ENCODE measurements around the gene ACSL6.
A peak's percentile ranks its signal among the peaks of the same experiment; 100 is the strongest.

Gene ACSL6, protein sequence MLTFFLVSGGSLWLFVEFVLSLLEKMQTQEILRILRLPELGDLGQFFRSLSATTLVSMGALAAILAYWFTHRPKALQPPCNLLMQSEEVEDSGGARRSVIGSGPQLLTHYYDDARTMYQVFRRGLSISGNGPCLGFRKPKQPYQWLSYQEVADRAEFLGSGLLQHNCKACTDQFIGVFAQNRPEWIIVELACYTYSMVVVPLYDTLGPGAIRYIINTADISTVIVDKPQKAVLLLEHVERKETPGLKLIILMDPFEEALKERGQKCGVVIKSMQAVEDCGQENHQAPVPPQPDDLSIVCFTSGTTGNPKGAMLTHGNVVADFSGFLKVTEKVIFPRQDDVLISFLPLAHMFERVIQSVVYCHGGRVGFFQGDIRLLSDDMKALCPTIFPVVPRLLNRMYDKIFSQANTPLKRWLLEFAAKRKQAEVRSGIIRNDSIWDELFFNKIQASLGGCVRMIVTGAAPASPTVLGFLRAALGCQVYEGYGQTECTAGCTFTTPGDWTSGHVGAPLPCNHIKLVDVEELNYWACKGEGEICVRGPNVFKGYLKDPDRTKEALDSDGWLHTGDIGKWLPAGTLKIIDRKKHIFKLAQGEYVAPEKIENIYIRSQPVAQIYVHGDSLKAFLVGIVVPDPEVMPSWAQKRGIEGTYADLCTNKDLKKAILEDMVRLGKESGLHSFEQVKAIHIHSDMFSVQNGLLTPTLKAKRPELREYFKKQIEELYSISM

DNA sequence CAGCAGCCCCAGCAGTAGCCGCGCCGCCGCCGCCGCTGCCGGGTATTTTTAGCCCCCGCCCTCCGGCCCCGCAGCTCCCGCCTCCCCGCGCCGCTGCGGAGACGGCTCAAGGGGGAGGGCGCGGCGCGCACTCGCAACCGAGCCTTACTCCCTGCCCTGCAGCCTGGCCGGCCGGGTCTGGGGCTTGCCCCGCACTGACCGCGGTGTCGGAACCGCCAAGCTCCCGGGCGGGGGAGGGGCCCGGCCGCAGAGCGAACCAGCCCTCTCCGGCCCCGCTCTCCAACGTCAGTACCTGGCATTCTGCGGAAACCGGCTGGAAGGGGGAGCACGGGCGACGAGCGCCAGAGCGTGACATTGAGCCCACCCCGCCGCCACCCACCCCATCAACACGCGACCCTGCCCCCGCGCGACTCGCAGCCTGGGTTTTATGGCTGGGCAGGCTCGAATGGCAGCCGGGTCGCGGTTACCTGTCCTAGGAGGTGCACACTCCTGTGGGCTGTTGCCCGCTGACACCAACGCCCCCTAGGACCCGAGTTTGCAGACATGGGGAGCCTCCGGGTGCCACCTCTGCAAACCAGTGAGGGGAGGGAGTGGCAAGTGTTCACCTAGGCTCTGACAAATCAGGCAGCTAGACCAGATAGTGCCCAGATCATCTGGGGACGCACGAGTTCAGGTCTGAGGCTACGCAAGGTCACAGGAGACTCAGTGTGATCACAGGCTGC lies at the start of gene ACSL6:
Gene ACSL6 (minus strand): TSS at position 37 of the 722 bp plus-strand sequence. CDS start 105 bp downstream, outside the sequence.
- peak; percentile 43 for DNase-seq

GRCh38 chr5:132060501-132061161 lies 49.2 kb upstream of the ACSL6 start, which contains the start of gene IL3:
IL3 (plus strand) TSS chr5:132060655; CDS start chr5:132060707, 52 bp downstream.
- peak; percentile 27 for DNase-seq

DNA sequence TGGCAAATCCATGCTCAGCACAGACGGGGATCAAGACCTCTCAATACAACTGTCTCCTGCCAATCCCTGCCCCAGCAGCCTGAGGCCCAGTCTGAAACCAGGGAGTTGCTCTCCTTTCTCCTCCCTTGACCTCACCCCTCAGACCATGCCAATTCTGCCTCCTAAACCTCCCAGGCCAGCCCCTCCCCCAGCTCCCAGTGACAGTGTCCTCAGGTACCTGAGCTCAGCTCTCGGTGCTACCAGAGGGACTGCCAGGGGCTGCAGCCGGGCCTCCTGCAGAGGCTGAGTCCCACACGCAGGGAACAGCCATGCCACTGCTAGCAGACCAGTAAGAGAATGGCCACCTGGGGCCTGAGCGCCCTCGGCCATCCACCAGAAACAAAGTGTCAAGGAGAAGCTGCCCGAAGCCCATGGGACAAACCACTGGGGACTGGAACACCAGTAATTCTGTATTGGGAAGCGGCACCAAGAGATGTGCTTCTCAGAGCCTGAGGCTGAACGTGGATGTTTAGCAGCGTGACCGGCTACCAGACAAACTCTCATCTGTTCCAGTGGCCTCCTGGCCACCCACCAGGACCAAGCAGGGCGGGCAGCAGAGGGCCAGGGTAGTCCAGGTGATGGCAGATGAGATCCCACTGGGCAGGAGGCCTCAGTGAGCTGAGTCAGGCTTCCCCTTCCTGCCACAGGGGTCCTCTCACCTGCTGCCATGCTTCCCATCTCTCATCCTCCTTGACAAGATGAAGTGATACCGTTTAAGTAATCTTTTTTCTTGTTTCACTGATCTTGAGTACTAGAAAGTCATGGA lies 48.4 kb upstream of the ACSL6 start:
- DNase-seq = peak; percentile 27

- DNase-seq = peak; percentile 30
Measured at GRCh38 chr5:132059043-132059695, 47.7 kb upstream of the ACSL6 start.

DNA sequence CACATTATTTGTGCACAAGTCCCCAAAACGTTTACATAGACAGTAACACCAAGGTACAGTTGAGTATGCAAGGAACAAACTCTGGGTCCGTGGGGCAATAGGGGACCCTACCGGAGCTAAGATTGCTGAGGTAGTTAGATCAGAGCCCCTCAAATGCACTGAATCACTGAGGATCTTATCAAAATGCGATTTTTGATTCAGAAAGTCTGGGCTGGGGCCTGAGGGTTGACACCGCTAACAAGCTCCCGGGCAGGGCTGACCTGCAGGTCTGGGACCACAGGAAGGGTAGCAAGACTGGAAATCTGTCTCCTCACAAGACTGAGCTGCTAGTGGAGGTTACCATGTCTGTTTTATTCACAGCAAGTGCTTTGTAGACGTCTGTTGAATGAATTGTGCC lies 47.2 kb upstream of the ACSL6 start:
- peak; percentile 16 for DNase-seq

DNA sequence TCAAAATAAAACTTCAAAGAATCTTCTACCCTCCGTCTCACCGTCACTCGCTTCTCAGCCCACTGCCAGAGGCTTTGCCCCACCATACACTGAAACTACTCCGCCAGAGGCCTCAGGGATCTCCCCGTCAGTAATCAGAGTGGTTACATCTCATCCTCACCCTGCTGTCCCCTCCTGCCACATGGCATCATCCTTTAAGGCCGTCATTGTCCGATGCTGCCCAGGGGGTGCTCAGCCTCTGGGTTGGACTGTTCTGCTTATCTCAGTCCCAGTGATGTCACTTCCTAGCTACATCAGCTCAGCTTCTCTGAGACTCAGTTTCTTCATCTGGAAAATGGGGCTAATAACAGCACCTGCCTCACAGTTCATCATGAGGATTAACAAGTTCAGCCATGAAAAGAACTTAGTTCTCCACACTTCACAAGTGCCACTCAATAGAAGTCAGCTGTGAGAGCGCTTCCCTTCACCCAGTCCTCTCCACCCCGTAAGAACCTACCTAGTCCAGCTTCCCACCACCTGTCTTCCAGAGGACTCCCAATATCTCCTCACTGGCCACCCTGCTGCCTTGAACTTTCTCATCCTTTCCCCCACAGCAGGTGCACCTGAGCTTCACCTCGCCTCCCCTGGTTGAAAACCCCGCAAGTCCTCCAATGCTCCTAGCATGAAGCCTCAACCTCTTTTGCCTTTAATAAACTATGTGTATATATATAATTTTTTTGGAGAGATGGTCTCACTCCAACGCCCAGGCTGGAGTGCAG lies 46.2 kb upstream of the ACSL6 start:
- DNase-seq = peak; percentile 28

DNA sequence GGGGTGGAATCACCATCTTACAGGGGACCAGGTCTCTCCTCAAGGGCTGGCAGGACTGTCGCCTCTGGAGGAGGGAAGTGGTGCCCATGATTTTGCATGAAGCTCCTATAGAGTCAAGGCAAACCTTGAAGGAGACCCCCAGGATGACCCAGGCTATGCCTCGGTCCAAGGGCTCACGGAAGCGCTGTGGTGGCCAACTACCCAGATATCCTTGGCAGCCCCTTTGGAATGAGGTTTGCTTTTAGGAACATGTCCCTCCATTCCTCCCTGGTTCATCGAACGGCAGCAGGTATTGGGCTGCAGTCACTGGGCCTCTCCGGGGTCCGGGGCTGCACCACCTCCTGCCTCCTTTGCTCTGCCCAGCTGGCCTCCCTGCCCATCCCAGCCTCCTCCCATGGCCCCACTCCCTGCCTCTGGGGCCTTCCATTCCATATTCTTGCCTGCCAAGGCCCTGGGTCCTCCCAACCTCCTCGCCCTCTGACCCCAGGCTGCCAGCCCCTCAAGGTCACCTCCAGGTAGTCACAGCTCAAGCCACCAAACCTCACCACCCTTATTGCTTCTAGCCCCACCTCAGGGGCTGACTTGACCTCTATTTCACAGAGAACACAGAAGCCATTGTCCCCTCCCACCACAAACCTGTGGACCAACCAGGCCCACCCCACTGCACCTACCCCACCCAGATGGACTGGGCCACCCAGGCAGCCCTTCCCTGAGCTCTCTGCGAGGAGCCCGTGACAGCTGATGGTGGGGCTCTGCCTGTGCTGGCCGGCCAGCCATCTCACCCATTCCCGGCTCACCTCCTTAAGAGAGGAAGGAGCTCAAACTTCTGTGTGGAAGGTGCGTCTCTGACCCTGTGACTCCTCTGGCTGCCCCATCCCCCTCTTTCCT lies 45.4 kb upstream of the ACSL6 start:
- peak; percentile 30 for DNase-seq

DNA sequence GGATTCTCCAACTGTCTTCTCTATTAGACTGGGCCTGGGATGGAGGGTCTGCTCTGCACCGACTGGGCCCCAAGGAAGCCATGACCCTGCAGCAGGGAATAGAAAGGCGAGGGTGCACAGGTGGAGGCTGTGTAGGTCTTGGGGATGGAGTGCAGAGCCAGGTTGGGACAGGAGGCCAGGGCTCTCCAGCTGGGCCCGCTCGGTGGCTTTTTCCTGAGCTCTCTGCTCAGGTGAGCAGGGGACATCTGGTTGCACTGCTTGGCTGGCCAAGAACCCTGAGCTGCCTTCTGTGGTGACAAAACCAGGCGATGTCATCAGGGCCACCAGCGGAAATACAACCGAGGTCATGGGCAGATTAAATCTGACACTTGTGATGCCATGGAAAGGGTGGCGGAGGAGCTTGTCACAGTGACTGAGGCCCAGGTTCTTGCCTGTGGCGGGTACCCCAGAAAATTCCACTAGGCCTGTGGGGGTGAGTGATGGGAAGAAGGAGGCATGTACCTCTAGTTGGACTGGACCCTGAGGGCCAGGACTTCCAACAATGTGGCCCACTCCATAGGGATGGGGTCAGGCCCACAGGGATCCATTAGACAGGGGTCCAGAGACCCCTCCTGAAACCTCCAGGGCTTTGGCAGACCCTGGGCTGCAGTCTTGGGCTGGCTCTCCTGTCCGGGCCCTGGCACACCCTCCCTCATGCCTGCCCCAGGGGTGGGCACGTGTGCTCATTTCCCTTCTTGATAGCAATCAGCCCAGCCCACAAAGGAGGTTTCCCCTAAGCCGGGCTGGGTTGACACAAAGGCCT lies 44.6 kb upstream of the ACSL6 start:
- DNase-seq = peak; percentile 31

GRCh38 chr5:132055441-132055807 lies 44.0 kb upstream of the ACSL6 start:
- no peak for DNase-seq

- no peak for DNase-seq
Measured at GRCh38 chr5:132054697-132055440, 43.4 kb upstream of the ACSL6 start.

DNA sequence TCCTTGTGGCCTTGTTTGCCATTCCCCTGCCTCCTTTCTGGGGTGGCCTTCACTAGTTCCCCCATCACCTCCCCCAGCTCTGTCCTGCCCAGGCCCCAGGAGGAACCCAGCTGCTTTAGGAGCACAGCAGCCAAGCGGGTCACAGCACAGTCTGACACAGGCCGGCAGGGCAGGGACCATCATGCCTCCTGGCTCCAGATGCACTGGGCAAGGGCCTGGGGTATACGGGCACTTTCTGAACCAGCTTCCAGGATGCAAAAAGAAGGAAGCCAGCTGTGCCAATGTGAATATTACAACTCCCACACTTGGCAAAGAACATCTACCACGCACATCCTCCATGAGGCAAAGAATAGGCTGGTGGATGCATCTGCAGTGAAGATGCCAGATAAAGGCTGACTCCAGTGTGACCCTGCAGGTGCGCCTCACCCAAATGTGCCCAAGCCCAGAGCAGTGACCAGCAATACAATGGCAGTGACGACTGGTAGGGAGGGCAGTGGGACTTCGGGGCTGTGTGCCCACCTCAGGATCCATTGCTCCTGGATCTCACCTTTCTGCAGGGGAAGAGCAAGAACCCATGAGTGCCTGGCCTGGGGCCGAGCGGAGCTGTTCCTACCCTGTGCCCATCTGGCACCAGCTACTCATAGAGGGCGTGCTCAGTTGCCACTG lies 42.7 kb upstream of the ACSL6 start:
- no peak for DNase-seq

GRCh38 chr5:132053483-132053882 lies 42.0 kb upstream of the ACSL6 start:
- no peak for DNase-seq

GRCh38 chr5:132052520-132052919 lies 41.1 kb upstream of the ACSL6 start:
- DNase-seq = no peak

- no peak for DNase-seq
Measured at GRCh38 chr5:132050661-132051552, 39.4 kb upstream of the ACSL6 start.

GRCh38 chr5:132050136-132050535 lies 38.7 kb upstream of the ACSL6 start:
- DNase-seq = no peak

DNA sequence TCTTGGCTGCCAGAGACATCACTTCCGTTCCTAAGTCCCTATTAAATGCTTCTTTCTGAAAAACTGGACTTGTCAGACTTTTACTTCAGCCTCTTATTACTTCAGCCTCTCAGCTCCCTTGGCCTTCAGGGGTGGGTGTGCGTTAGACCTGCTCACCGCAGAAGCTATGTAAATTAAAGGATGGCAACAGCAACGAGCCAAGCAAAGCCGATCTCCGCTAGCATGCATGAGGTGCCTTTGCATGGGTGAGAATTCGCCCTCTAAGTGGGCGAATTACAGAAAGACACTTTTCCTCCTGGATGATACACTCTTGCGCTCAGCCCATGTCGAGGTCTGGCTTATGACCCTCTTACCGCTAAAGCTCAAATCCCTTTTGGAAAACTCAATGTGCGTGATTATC lies 38.1 kb upstream of the ACSL6 start:
- no peak for DNase-seq
